Endothelial cell (in vitro differentiated cells): ENCODE results near the gene NMNAT1. TPM values are rescaled to one million over a fixed set of nuclear protein-coding genes. Genes with fewer than 3 reads are reported as not detected.

ENCODE experiments used
- DNase-seq: peaks from one replicate; pipeline ENCODE4 v3.0.0; 2021; ENCODE audit warnings: low spot score
- H3K27ac Mint-ChIP-seq: one replicate; pipeline ENCODE4 v1.8.0; 2021; ENCODE audit warnings: mixed read lengths, inconsistent platforms; ENCODE audit not compliant: unreplicated experiment
- H3K27me3 Mint-ChIP-seq: one replicate; pipeline ENCODE4 v1.8.0; 2021; ENCODE audit warnings: mild to moderate bottlenecking, moderate library complexity, mixed read lengths, inconsistent platforms; ENCODE audit not compliant: unreplicated experiment
- H3K36me3 Mint-ChIP-seq: one replicate; pipeline ENCODE4 v1.8.0; 2021; ENCODE audit warnings: mild to moderate bottlenecking, low read depth, mixed read lengths, inconsistent platforms; ENCODE audit not compliant: unreplicated experiment
- H3K4me1 Mint-ChIP-seq: one replicate; pipeline ENCODE4 v1.8.0; 2021; ENCODE audit warnings: mild to moderate bottlenecking, mixed read lengths, inconsistent platforms; ENCODE audit not compliant: unreplicated experiment
- H3K4me3 Mint-ChIP-seq: one replicate; pipeline ENCODE4 v1.8.0; 2021; ENCODE audit warnings: mild to moderate bottlenecking, mixed read lengths, inconsistent platforms; ENCODE audit not compliant: unreplicated experiment
- H3K9me3 Mint-ChIP-seq: one replicate; pipeline ENCODE4 v1.8.0; 2021; ENCODE audit warnings: mixed read lengths, inconsistent platforms; ENCODE audit not compliant: unreplicated experiment
- total RNA-seq: library from RNA; stranded (reverse); fragmentation: NEBNext Ultra II Directional; extraction: Animal tissue kit (Norgen Biotek cat#: 25700); gene quantifications from one replicate; pipeline ENCODE4 v1.2.1, GENCODE V29; 2021; ENCODE audit not compliant: unreplicated experiment
- TF ChIP-seq, protein P1 (sequence below): fragments of 200-600 bp; sonication (generic); IDR thresholded peaks from one replicate; pipeline ENCODE4 v1.5.0; 2021; ENCODE audit warnings: antibody characterized with exemption; ENCODE audit not compliant: unreplicated experiment

Gene NMNAT1
- total RNA-seq, 1 donor from 2014 or later = 15.9 TPM

DNA sequence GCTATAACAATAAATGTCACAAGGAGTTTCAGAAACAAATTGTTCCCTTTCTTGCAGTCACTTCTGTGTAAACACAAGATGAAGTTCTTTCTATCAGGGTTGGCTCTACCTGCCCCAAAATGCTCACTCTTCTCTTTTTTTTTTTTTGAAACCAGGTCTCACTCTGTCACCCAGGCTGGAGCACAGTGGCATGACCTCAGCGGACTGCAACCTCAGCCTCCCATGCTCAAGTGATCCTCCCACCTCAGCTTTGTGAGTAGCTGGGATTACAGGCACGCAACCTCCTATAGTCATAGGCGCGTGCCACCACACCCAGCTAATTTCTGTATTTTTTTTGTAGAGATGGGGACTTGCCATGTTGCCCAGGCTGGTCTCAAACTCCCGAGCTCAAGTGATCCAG is 22.7 kb upstream of the NMNAT1 start:
- no peak for DNase-seq
- Mint-ChIP-seq H3K36me3 (no peaks in the 10 kb centered on the region), H3K9me3 (no peaks in the 10 kb centered on the region), H3K27me3 (no peaks in the 10 kb centered on the region), H3K27ac (no peak overlapping the region), H3K4me3 (no peak overlapping the region), H3K4me1 (no peaks in the 10 kb centered on the region)
- TF ChIP-seq, protein P1, sequence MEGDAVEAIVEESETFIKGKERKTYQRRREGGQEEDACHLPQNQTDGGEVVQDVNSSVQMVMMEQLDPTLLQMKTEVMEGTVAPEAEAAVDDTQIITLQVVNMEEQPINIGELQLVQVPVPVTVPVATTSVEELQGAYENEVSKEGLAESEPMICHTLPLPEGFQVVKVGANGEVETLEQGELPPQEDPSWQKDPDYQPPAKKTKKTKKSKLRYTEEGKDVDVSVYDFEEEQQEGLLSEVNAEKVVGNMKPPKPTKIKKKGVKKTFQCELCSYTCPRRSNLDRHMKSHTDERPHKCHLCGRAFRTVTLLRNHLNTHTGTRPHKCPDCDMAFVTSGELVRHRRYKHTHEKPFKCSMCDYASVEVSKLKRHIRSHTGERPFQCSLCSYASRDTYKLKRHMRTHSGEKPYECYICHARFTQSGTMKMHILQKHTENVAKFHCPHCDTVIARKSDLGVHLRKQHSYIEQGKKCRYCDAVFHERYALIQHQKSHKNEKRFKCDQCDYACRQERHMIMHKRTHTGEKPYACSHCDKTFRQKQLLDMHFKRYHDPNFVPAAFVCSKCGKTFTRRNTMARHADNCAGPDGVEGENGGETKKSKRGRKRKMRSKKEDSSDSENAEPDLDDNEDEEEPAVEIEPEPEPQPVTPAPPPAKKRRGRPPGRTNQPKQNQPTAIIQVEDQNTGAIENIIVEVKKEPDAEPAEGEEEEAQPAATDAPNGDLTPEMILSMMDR = no peak

DNA sequence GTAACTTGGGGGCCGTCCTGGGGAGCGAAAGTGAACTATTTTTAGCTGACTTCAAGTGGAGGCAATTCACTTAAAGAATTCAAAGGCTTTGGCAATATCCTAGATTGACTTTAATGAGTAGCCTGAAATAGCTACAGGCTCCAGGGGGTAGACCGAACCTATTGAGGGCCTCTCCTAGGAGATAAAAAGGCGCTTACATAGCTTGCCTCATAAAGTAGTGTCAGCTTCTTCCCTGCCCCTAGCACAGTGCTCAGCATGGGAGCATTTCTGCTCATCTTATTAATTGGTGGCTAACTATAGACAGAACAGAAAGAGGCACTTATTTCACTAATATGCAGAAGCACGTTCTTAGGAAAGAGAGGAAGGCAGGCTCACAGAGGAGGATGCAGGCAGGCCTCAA is 20.9 kb upstream of the NMNAT1 start:
- Mint-ChIP-seq H3K4me1 (no peaks in the 10 kb centered on the region), H3K27me3 (no peaks in the 10 kb centered on the region), H3K27ac (no peak overlapping the region), H3K36me3 (no peaks in the 10 kb centered on the region), H3K9me3 (no peaks in the 10 kb centered on the region), H3K4me3 (no peak overlapping the region)
- DNase-seq = no peak
- TF ChIP-seq, protein P1 = no peak

DNA sequence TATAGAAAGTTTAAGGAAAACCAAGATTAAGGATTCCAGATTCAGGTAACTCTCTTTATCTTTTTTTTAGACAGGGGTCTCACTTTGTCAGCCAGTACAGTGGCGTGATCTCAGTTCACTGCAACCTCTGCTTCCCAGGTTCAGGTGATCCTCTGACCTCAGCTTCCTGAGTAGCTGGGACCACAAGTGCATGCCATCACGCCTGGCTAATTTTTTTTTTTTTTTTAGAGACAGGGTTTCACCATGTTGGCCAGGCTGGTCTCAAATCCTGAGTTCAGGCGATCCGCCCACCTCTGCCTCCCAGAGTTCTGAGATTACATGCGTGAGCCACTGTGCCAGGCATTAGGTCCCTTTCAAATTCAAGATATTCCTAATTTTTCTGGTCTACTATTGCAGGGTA is 16.0 kb upstream of the NMNAT1 start:
- Mint-ChIP-seq H3K4me3 (no peak overlapping the region), H3K9me3 (no peaks in the 10 kb centered on the region), H3K36me3 (peaks cover 4% of the 10 kb centered on the region), H3K27me3 (no peaks in the 10 kb centered on the region), H3K27ac (no peak overlapping the region), H3K4me1 (peaks cover 13% of the 10 kb centered on the region)
- no peak for DNase-seq
- TF ChIP-seq, protein P1 = no peak

GRCh38 chr1:9929431-9930385 is 13.6 kb upstream of the NMNAT1 start:
- Mint-ChIP-seq H3K36me3 (peaks cover 9% of the 10 kb centered on the region), H3K4me3 (no peak overlapping the region), H3K9me3 (no peaks in the 10 kb centered on the region), H3K27ac (peak overlapping the region; percentile 93), H3K27me3 (no peaks in the 10 kb centered on the region), H3K4me1 (peaks cover 13% of the 10 kb centered on the region)
- TF ChIP-seq, protein P1 = no peak
- DNase-seq = peak; percentile 32

DNA sequence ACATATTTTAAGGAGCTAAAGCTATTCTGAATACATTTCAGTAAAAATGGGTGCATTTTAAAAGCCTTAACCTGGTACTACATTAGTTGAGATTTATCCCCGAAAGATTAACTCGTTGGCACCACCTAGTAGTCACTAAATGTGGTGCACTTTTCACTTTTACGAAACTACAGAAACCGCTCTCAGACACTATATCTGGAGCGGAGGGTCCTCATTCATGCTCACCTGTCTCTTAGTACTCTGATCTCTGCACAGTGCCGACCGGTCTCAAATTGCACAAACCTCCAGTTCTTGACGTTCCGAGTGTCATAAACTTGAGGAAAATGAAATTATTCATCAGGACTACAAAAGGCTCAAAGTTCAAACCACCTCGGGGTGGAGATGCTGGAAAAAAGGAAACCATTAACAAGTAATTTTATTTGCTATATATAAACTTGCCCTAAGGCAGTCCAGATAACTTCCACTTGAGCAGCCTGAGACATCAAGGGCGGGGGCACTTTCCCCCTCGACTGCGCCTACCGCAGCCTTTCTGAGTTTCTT is 806 bp upstream of the NMNAT1 start:
- H3K36me3 Mint-ChIP-seq = no peaks in the 10 kb centered on the region
- TF ChIP-seq, protein P1 = peak; percentile 61
- peak overlapping the region; percentile 98 for H3K27ac Mint-ChIP-seq
- peak overlapping the region; percentile 99 for H3K4me3 Mint-ChIP-seq
- peaks cover 9% of the 10 kb centered on the region for H3K4me1 Mint-ChIP-seq
- H3K9me3 Mint-ChIP-seq = no peaks in the 10 kb centered on the region
- peaks cover 2% of the 10 kb centered on the region for H3K27me3 Mint-ChIP-seq
- DNase-seq = peak; percentile 18
